ENCODE results near the gene EFL1.

GRCh38 chr15:82159922-82160321, 102.6 kb downstream of the EFL1 start:
- TF ChIP-seq EP300 (IDR thresholded peaks at IDR 0.05; ENCODE audit: borderline replicate concordance) (no peak), RAD21 (IDR thresholded peaks at IDR 0.05; ENCODE audit: low read depth) (no peak), FOXM1 (IDR thresholded peaks at IDR 0.05; ENCODE audit: borderline replicate concordance, low read depth) (no peak), CREB1 (IDR thresholded peaks at IDR 0.05; ENCODE audit: low read depth) (no peak), REST (IDR thresholded peaks at IDR 0.05; ENCODE audit: low read depth) (no peak), CEBPB (IDR thresholded peaks at IDR 0.05) (no peak), TAF1 (IDR thresholded peaks at IDR 0.05; ENCODE audit: low read depth) (no peak), MAX (IDR thresholded peaks at IDR 0.05) (no peak)

All from Ishikawa (cell line).